PC-9 (cell line): ENCODE results near the gene AP2S1. TPM values are rescaled to one million over a fixed set of nuclear protein-coding genes. Genes with fewer than 3 reads are reported as not detected.
A peak's percentile ranks its signal among the peaks of the same experiment; 100 is the strongest.
"Not testable (repeated sequence)": the region's sequence is repeated elsewhere in the genome, so short reads cannot be mapped to it uniquely, and the experiment has no call there.

Source experiments
- BruUV-seq: library from RNA; stranded (reverse); fragments of 400-500 nt; replicated peaks from 2 replicates; lab custom pipeline; 2021; lab: Mats Ljungman, UMichigan
- CTCF ChIA-PET: fragments of 300-600 bp; sonication (Branson Sonifier 250); formaldehyde crosslinking; loops from one replicate; lab custom pipeline; 2022; ENCODE audit warnings: antibody characterized with exemption; lab: Charles Lee
- POLR2A ChIA-PET: fragments of 300-600 bp; sonication (Branson Sonifier 250); formaldehyde crosslinking; loops from one replicate; lab custom pipeline; 2022; ENCODE audit warnings: antibody characterized with exemption; ENCODE audit not compliant: unreplicated experiment; lab: Charles Lee
- DNase-seq, 2 experiments: peaks; one replicate each; pipeline versions ENCODE4 v3.0.0 to v3.0.0-alpha.2; 2015 to 2022; ENCODE audit warnings: mixed read lengths in 1 of 2
- H2AFZ ChIP-seq: fragments of 200-600 bp; sonication (generic); 2 replicates; pipeline ENCODE4 v1.8.1; 2017; ENCODE audit warnings: antibody characterized with exemption
- H3F3A ChIP-seq: fragments of 200-600 bp; sonication (generic); 2 replicates; pipeline ENCODE4 v1.8.1; 2017; ENCODE audit warnings: antibody characterized with exemption, mild to moderate bottlenecking, low read depth; ENCODE audit not compliant: insufficient read depth
- H3K27ac ChIP-seq: fragments of 200-600 bp; sonication (generic); 2 replicates; pipeline ENCODE4 v1.6.1; 2016; ENCODE audit warnings: mixed run types
- H3K27me3 ChIP-seq: fragments of 200-600 bp; sonication (generic); 2 replicates; pipeline ENCODE4 v1.6.1; 2016; ENCODE audit warnings: low read depth, mixed run types; ENCODE audit not compliant: insufficient read depth
- H3K36me3 ChIP-seq: fragments of 200-600 bp; sonication (generic); 2 replicates; pipeline ENCODE4 v1.6.1; 2016; ENCODE audit warnings: low read depth, mixed run types
- H3K4me1 ChIP-seq: fragments of 200-600 bp; sonication (generic); replicated peaks from 2 replicates; pipeline ENCODE4 v1.6.1; 2016; ENCODE audit warnings: mixed run types; ENCODE audit not compliant: insufficient read depth
- H3K4me2 ChIP-seq: fragments of 200-600 bp; sonication (generic); 2 replicates; pipeline ENCODE4 v1.6.1; 2017; ENCODE audit warnings: mixed run types
- H3K4me3 ChIP-seq: fragments of 200-600 bp; sonication (generic); 2 replicates; pipeline ENCODE4 v1.6.1; 2016; ENCODE audit warnings: mixed run types
- H3K79me2 ChIP-seq: fragments of 200-600 bp; sonication (generic); 2 replicates; pipeline ENCODE4 v1.6.1; 2017; ENCODE audit warnings: low read depth, mixed run types
- H3K9me2 ChIP-seq: fragments of 200-600 bp; sonication (generic); 2 replicates; pipeline ENCODE4 v1.8.1; 2017; ENCODE audit warnings: mild to moderate bottlenecking; ENCODE audit not compliant: insufficient read depth
- H3K9me3 ChIP-seq: fragments of 200-600 bp; sonication (generic); 2 replicates; pipeline ENCODE4 v1.8.1; 2016; ENCODE audit warnings: low read depth; ENCODE audit not compliant: insufficient read depth
- H4K20me1 ChIP-seq: fragments of 200-600 bp; sonication (generic); 2 replicates; pipeline ENCODE4 v1.8.1; 2017; ENCODE audit not compliant: insufficient read depth
- EZH2 ChIP-seq: fragments of 200-600 bp; sonication (generic); IDR thresholded peaks from 2 replicates; pipeline ENCODE4 v1.8.0; 2017; ENCODE audit warnings: antibody characterized with exemption, low read depth
- intact Hi-C: fragments of 100-400 bp; cut with micrococcal nuclease; formaldehyde crosslinking; loops from one replicate; pipeline ENCODE4 v1.10.0; 2022; ENCODE audit not compliant: unreplicated experiment
- total RNA-seq: library from RNA; stranded (reverse); gene quantifications from 2 replicates; pipeline ENCODE4 v1.2.3, GENCODE V29; 2021
- TF ChIP-seq, protein P1 (sequence below): fragments of 200-600 bp; sonication (generic); conservative IDR thresholded peaks from 2 replicates; pipeline ENCODE4 v1.6.1; 2017; ENCODE audit warnings: mixed run types, antibody characterized with exemption, mild to moderate bottlenecking, moderate library complexity

The AP2S1 gene
- total RNA-seq, 1 experiment from 2014 or later: 332 TPM

DNA sequence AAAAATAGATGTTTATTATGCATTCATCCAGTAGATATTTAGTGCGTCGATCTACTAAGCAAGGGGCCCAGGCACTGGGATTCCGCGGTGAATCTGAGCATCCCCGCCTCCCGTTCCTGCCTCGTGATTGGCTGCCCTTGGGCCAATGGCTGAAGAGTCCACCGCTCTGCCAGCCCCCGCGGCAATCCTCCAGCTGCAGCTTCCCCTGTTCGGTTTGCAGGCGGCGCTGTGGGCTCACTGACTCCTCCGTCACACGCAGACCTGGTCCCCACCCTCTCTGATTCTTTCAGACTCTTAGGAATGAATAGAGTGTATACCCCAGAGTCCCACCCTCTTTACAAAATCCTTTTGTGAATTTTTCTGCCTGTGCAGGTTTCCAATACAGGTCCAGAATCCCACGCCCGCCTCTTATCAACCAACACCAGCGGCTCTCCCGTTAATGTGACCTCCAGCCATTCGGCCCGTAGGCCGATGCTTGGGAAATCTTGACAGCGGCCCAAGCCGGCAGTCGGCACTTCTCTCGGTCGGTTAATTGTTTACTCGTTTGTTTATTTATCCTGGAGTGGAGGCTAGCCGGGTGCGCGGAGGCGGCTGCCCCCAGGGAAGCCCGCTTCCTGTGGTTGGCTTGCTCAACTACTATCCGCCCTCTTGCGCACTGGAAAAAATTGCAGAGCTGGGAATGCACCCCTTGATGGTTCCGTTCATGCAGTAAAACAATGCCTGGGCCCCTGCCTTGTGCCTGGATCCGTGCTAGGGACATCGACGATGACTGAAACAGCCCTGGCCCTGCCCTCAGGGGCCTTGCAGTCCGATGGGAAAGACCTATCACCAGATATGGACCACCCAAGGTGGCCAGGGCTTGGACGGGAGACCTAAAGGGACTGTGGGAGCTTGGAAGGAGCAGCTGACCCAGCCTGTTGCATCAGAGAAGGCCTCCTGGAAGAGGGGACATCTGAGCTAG lies 5.7 kb upstream of the AP2S1 start:
- H3K9me3 ChIP-seq: no peaks in the 10 kb centered on the region
- H3K4me2 ChIP-seq: no peak overlapping the region
- no peak overlapping the region for H3K4me3 ChIP-seq
- intact Hi-C loops: loop anchor here (1.0 to 10.0 kb wide), 2 partner anchors 135 to 268 kb away; no protein-coding TSS in a partner anchor
- H4K20me1 ChIP-seq: no peaks in the 10 kb centered on the region
- ChIA-PET POLR2A (no interaction called here), CTCF (interaction anchor here (0.7 to 1.4 kb wide), 6 partner anchors 12 to 157 kb away, joined by 3 to 10 read pairs (median 3); no protein-coding TSS in a partner anchor)
- no peak overlapping the region for H2AFZ ChIP-seq
- TF ChIP-seq, protein P1, sequence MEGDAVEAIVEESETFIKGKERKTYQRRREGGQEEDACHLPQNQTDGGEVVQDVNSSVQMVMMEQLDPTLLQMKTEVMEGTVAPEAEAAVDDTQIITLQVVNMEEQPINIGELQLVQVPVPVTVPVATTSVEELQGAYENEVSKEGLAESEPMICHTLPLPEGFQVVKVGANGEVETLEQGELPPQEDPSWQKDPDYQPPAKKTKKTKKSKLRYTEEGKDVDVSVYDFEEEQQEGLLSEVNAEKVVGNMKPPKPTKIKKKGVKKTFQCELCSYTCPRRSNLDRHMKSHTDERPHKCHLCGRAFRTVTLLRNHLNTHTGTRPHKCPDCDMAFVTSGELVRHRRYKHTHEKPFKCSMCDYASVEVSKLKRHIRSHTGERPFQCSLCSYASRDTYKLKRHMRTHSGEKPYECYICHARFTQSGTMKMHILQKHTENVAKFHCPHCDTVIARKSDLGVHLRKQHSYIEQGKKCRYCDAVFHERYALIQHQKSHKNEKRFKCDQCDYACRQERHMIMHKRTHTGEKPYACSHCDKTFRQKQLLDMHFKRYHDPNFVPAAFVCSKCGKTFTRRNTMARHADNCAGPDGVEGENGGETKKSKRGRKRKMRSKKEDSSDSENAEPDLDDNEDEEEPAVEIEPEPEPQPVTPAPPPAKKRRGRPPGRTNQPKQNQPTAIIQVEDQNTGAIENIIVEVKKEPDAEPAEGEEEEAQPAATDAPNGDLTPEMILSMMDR: peak; percentile 68
- no peak for TF ChIP-seq EZH2
- peaks cover 25% of the 10 kb centered on the region for H3F3A ChIP-seq
- DNase-seq: peak; percentile 80 to 89
- peaks cover 9% of the 10 kb centered on the region; the same call in 1 of the 2 replicates for H3K79me2 ChIP-seq
- no peaks in the 10 kb centered on the region for H3K27me3 ChIP-seq
- peaks cover 14% of the 10 kb centered on the region for H3K4me1 ChIP-seq
- BruUV-seq: no TSS peak
- H3K27ac ChIP-seq: no peak overlapping the region
- H3K9me2 ChIP-seq: no peaks in the 10 kb centered on the region
- H3K36me3 ChIP-seq: no peaks in the 10 kb centered on the region

DNA sequence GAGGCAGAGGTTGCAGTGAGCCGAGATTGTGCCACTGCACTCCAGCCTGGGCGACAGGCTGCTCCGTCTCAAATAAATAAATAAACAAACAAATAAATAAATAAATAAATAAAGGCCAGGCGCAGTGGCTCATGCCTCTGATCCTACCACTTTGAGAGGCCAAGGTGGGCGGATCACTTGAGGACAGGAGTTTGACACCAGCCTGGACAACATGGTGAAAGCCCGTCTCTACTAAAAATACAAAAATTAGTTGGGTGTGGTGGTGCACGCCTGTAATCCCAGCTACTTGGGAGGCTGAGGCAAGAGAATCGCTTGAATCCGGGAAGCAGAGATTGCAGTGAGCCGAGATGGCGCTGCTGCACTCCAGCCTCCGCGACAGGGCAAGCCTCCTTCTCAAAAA lies 4.1 kb upstream of the AP2S1 start:
- H3K27ac ChIP-seq, H3K27me3 ChIP-seq, CTCF ChIA-PET, H3K4me2 ChIP-seq, H3K4me3 ChIP-seq, H3K9me2 ChIP-seq, H2AFZ ChIP-seq, H3K36me3 ChIP-seq, H3K9me3 ChIP-seq, DNase-seq, BruUV-seq, H4K20me1 ChIP-seq, POLR2A ChIA-PET: not testable (repeated sequence)
- Histone ChIP-seq H3F3A (peaks cover 32% of the 10 kb centered on the region), H3K79me2 (peaks cover 13% of the 10 kb centered on the region), H3K4me1 (peaks cover 14% of the 10 kb centered on the region)
- intact Hi-C loops: loop anchor here (10.0 kb wide), 1 partner anchor 270 kb away; no protein-coding TSS in a partner anchor

DNA sequence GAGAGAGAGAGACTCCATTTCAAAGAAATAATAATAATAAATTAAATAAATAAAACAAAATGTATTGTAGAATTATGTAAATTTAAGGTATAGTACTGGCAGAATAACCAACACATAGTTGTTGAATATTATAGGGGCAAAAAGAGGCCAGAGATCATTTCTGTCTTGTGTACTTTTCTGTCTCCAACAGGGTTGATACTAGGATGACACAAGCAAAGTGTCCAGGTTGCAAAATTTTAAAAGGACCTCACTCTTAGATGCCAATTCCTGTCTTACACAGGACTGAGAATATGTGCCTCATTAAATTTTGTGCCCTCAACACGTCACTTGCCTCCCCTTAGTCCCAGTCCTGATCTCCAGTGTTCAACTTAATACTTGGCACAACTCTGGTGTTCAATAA lies 2.2 kb upstream of the AP2S1 start:
- Histone ChIP-seq H3K9me2 (no peaks in the 10 kb centered on the region), H3K9me3 (no peaks in the 10 kb centered on the region), H3K4me3 (no peak overlapping the region), H3K4me2 (no peak overlapping the region), H2AFZ (no peak overlapping the region), H3K27me3 (no peaks in the 10 kb centered on the region), H3F3A (peaks cover 34% of the 10 kb centered on the region), H3K27ac (no peak overlapping the region), H4K20me1 (peaks cover 11% of the 10 kb centered on the region), H3K79me2 (peaks cover 23% of the 10 kb centered on the region), H3K36me3 (no peaks in the 10 kb centered on the region; the same call in 1 of the 2 replicates), H3K4me1 (peaks cover 19% of the 10 kb centered on the region)
- TF ChIP-seq EZH2: no peak
- TF ChIP-seq, protein P1: no peak
- POLR2A ChIA-PET: no interaction called here
- DNase-seq: no peak
- no TSS peak for BruUV-seq
- CTCF ChIA-PET: no interaction called here
- intact Hi-C loops: loop anchor here (10.0 kb wide), 1 partner anchor 272 kb away; no protein-coding TSS in a partner anchor
